Esophagus squamous epithelium (tissue), 4 donors: ENCODE results near the gene FARP2.

Experiments used
- POLR2A ChIP-seq, 4 donors: fragments of 450-650 bp; IDR thresholded peaks; one replicate each; pipeline ENCODE4 v1.6.1; 2017; ENCODE audit warnings: antibody characterized with exemption in 4 of 4, mild to moderate bottlenecking in 4 of 4, moderate library complexity in 3 of 4
- TF ChIP-seq, protein P1 (sequence below), 6 experiments: fragments of 450-650 bp in 4 of 6; fragments of 200-600 bp in 2 of 6; sonication (generic) in 2 of 6; IDR thresholded peaks; one replicate each; pipeline ENCODE4 v1.5.1; 2016 to 2019; ENCODE audit warnings: antibody characterized with exemption in 6 of 6, mild to moderate bottlenecking in 4 of 6, moderate library complexity in 4 of 6

DNA sequence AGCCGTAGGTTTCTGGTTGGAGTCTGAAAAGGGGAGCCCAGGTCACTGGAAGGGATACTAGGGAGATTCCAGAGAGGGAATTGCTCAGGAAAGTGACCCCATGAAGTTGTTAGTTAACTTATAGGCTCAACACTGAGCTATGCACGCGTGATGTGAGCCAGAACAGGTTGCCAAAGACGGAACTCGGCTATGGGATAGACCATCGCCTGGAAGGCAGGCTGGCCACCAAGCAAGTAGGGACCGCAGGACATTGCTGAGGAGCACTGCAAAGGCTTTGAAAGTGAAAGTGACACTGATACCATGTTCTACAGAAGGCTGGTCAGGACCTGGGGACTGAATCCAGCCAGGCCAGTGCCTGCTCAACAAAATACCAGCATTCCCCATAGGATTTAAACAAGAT, 7.3 kb downstream of the FARP2 start:
- TF ChIP-seq, protein P1, sequence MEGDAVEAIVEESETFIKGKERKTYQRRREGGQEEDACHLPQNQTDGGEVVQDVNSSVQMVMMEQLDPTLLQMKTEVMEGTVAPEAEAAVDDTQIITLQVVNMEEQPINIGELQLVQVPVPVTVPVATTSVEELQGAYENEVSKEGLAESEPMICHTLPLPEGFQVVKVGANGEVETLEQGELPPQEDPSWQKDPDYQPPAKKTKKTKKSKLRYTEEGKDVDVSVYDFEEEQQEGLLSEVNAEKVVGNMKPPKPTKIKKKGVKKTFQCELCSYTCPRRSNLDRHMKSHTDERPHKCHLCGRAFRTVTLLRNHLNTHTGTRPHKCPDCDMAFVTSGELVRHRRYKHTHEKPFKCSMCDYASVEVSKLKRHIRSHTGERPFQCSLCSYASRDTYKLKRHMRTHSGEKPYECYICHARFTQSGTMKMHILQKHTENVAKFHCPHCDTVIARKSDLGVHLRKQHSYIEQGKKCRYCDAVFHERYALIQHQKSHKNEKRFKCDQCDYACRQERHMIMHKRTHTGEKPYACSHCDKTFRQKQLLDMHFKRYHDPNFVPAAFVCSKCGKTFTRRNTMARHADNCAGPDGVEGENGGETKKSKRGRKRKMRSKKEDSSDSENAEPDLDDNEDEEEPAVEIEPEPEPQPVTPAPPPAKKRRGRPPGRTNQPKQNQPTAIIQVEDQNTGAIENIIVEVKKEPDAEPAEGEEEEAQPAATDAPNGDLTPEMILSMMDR (IDR thresholded peaks at IDR 0.05) = no peak
- TF ChIP-seq POLR2A (IDR thresholded peaks at IDR 0.05) = no peak
